GM23248 (cell line): ENCODE results near the gene IRS4. TPM values are rescaled to one million over a fixed set of nuclear protein-coding genes. Genes with fewer than 3 reads are reported as not detected.

Experiments
- DNase-seq: peaks from one replicate; pipeline ENCODE4 v3.0.0-alpha.2; 2015
- H2AFZ ChIP-seq: fragments of 200-600 bp; sonication (generic); 2 replicates; pipeline ENCODE4 v1.6.1; 2016; ENCODE audit warnings: antibody characterized with exemption
- H3F3A ChIP-seq: fragments of 200-600 bp; sonication (generic); 2 replicates; pipeline ENCODE4 v1.6.1; 2016; ENCODE audit warnings: mild to moderate bottlenecking, antibody characterized with exemption, mixed run types; ENCODE audit not compliant: insufficient read depth
- H3K27ac ChIP-seq: fragments of 200-600 bp; sonication (generic); 2 replicates; pipeline ENCODE4 v1.5.1; 2016; ENCODE audit warnings: mild to moderate bottlenecking
- H3K27me3 ChIP-seq: fragments of 200-600 bp; sonication (generic); replicated peaks from 2 replicates; pipeline ENCODE4 v1.6.1; 2016; ENCODE audit warnings: mild to moderate bottlenecking; ENCODE audit not compliant: insufficient read depth
- H3K36me3 ChIP-seq: fragments of 200-600 bp; sonication (generic); 2 replicates; pipeline ENCODE4 v1.6.1; 2016; ENCODE audit warnings: low read depth, mild to moderate bottlenecking
- H3K4me1 ChIP-seq: fragments of 200-600 bp; sonication (generic); 2 replicates; pipeline ENCODE4 v1.6.1; 2016; ENCODE audit warnings: mild to moderate bottlenecking; ENCODE audit not compliant: insufficient read depth
- H3K4me2 ChIP-seq: fragments of 200-600 bp; sonication (generic); one replicate; pipeline ENCODE4 v1.6.1; 2016; ENCODE audit warnings: mild to moderate bottlenecking; ENCODE audit not compliant: unreplicated experiment
- H3K4me3 ChIP-seq: fragments of 200-600 bp; sonication (generic); 2 replicates; pipeline ENCODE4 v1.5.1; 2016; ENCODE audit warnings: mild to moderate bottlenecking
- H3K79me2 ChIP-seq: fragments of 200-600 bp; sonication (generic); 2 replicates; pipeline ENCODE4 v1.6.1; 2016; ENCODE audit warnings: mild to moderate bottlenecking; ENCODE audit not compliant: insufficient read depth
- H3K9ac ChIP-seq: fragments of 200-600 bp; sonication (generic); 2 replicates; pipeline ENCODE4 v1.6.1; 2016; ENCODE audit warnings: mild to moderate bottlenecking
- H3K9me2 ChIP-seq: fragments of 200-600 bp; sonication (generic); 2 replicates; pipeline ENCODE4 v1.6.1; 2016; ENCODE audit warnings: mixed run types, mild to moderate bottlenecking, moderate library complexity; ENCODE audit not compliant: insufficient read depth
- H3K9me3 ChIP-seq: fragments of 200-600 bp; sonication (generic); one replicate; pipeline ENCODE4 v1.6.1; 2017; ENCODE audit warnings: low read depth
- H4K20me1 ChIP-seq: fragments of 200-600 bp; sonication (generic); 2 replicates; pipeline ENCODE4 v1.6.0; 2016; ENCODE audit not compliant: insufficient read depth
- EZH2 ChIP-seq: fragments of 200-600 bp; sonication (generic); IDR thresholded peaks from 2 replicates; pipeline ENCODE4 v1.6.1; 2018; ENCODE audit warnings: antibody characterized with exemption, mild to moderate bottlenecking; ENCODE audit not compliant: insufficient read depth, poor library complexity, severe bottlenecking
- EZH2phosphoT487 ChIP-seq: fragments of 200-600 bp; sonication (generic); IDR thresholded peaks from 2 replicates; pipeline ENCODE4 v1.6.1; 2018; ENCODE audit warnings: antibody characterized with exemption, moderate library complexity, mild to moderate bottlenecking, low read depth; ENCODE audit not compliant: insufficient read depth
- WGBS, 2 experiments: methylation state at CpG; one replicate each; pipeline ENCODE4 v1.1.6; 2015 to 2017; ENCODE audit warnings: low lambda C conversion rate in 2 of 2, low coverage in 1 of 2; ENCODE audit errors: missing lambda C conversion rate in 2 of 2; 5-methylcytosine and 5-hydroxymethylcytosine counted together
- in situ Hi-C: fragments of 300-500 bp; cut with MboI; formaldehyde crosslinking; loops from 2 replicates; pipeline ENCODE4 v1.15.0; 2020
- polyA plus RNA-seq: library from polyadenylated mRNA; unstranded; fragments of >200 nt; fragmentation: Nextera tagmentation; extraction: Ambion mirVana; gene quantifications from 2 replicates; pipeline ENCODE4 v1.2.1, GENCODE V29; 2016
- total RNA-seq: library from RNA; depleted of rRNA; stranded (reverse); fragments of >200 nt; shearing (Covaris generic); gene quantifications from 2 replicates; pipeline ENCODE4 v1.2.3, GENCODE V29; 2014

Gene IRS4
- total and polyA plus RNA-seq, 2 experiments from 2014 or later, result not detected

DNA sequence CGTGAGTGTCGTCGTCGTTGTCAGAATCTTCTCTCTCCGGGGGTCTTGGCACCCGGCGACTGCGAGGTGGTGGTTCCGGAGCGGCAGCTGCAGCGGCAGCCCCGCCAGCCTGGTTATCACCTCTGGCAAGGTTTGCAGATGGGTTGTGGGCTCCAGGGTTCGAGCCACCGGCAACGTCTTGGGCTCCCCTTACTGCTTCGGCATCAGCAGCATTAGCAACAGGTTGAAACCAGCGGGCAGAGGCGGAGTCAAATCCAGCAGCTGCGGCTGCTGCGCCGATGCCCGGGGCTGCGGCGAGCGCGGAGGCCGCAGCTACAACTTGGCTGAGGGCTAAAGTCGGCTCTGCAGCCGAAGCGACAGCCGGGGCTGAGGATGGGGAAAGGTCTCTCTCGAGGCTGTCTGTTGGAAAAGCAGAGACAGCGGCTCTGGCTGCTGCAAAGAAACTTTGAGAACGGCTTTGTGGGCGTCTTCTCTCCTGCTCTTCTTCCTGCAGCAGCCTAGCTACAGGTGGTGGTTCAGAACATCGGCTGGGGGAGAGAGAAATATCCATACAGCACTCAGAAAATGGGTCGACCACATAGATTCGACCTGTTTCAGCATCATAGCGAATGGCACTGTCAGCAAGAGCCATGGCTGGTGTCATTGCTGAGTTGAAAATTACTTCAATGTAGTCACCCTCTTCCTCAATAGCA is 3.6 kb downstream of the IRS4 start:
- H3K4me2 ChIP-seq, result no peak overlapping the region

GRCh38 chrX:108731153-108731552 is 5.2 kb downstream of the IRS4 start:
- no peaks in the 10 kb centered on the region for H4K20me1 ChIP-seq
- DNase-seq, result no peak
- no peaks in the 10 kb centered on the region for H3K79me2 ChIP-seq
- H3K9ac ChIP-seq, result no peak overlapping the region
- no peaks in the 10 kb centered on the region for H3K9me2 ChIP-seq
- H3K4me3 ChIP-seq, result no peak overlapping the region
- H3K4me1 ChIP-seq, result no peaks in the 10 kb centered on the region
- H3K36me3 ChIP-seq, result no peaks in the 10 kb centered on the region
- 26 to 36% methylated on average over 2 of the region's 2 CpGs for WGBS, 2 experiments
- in situ Hi-C loops, result no loop called here
- TF ChIP-seq EZH2phosphoT487 (no peak), EZH2 (no peak)
- H3K4me2 ChIP-seq, result no peak overlapping the region
- no peaks in the 10 kb centered on the region for H3F3A ChIP-seq
- H3K27me3 ChIP-seq, result peaks cover 7% of the 10 kb centered on the region
- H3K27ac ChIP-seq, result no peak overlapping the region
- H3K9me3 ChIP-seq, result no peaks in the 10 kb centered on the region
- no peak overlapping the region for H2AFZ ChIP-seq

More for the DNA sequence above, 3.6 kb downstream of the IRS4 start:
- no peak for DNase-seq
- no peak overlapping the region for H3K4me3 ChIP-seq
- no peaks in the 10 kb centered on the region for H3K9me3 ChIP-seq
- 11 to 13% methylated on average over 25 to 29 of the region's 39 CpGs for WGBS, 2 experiments
- no peaks in the 10 kb centered on the region for H3F3A ChIP-seq
- no peak overlapping the region for H2AFZ ChIP-seq
- H3K4me1 ChIP-seq, result no peaks in the 10 kb centered on the region
- no peaks in the 10 kb centered on the region for H3K36me3 ChIP-seq
- H3K79me2 ChIP-seq, result no peaks in the 10 kb centered on the region
- H3K27ac ChIP-seq, result no peak overlapping the region
- in situ Hi-C loops, result no loop called here
- H3K9me2 ChIP-seq, result no peaks in the 10 kb centered on the region
- TF ChIP-seq EZH2 (no peak), EZH2phosphoT487 (no peak)
- no peaks in the 10 kb centered on the region for H4K20me1 ChIP-seq
- peaks cover 15% of the 10 kb centered on the region for H3K27me3 ChIP-seq
- no peak overlapping the region for H3K9ac ChIP-seq

GRCh38 chrX:108726748-108727147 is 9.6 kb downstream of the IRS4 start:
- H3K4me3 ChIP-seq, result no peak overlapping the region
- H3K36me3 ChIP-seq, result no peaks in the 10 kb centered on the region
- no peak overlapping the region for H3K4me2 ChIP-seq
- no peaks in the 10 kb centered on the region for H3K79me2 ChIP-seq
- 0 out of 2 replicates have a peak, but pooled peaks cover 2% of the 10 kb centered on the region for H3K27me3 ChIP-seq
- DNase-seq, result no peak
- TF ChIP-seq EZH2 (no peak), EZH2phosphoT487 (no peak)
- no peak overlapping the region for H3K27ac ChIP-seq
- in situ Hi-C loops, result no loop called here
- 26 to 47% methylated on average over 3 of the region's 3 CpGs for WGBS, 2 experiments
- no peak overlapping the region for H3K9ac ChIP-seq
- no peaks in the 10 kb centered on the region for H3K4me1 ChIP-seq
- no peak overlapping the region for H2AFZ ChIP-seq
- no peaks in the 10 kb centered on the region for H3K9me3 ChIP-seq
- H4K20me1 ChIP-seq, result no peaks in the 10 kb centered on the region
- H3K9me2 ChIP-seq, result no peaks in the 10 kb centered on the region
- no peaks in the 10 kb centered on the region for H3F3A ChIP-seq

DNA sequence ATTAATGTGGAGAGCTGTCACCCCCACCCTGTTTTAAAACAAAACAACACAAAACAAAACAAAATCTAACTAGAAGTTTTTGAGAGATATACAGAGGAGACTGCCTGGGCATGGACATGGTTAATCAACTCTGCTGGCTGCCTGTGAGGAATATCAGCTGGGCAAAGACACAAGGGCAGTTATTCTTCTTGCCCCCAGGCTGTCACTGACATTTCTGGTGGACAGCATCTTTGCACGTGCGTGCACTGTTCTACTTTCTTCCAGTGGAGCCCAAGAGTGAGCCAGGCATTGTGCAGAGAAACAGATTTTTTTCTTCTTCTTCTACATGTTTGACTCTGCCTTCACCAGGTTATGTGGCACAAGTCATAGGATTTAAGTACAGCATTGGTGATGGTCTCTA is 13.8 kb downstream of the IRS4 start:
- no peak overlapping the region for H3K4me3 ChIP-seq
- no peaks in the 10 kb centered on the region for H3K79me2 ChIP-seq
- DNase-seq, result no peak
- no peak overlapping the region for H3K4me2 ChIP-seq
- in situ Hi-C loops, result loop anchor here (25.0 kb wide), 1 partner anchor 665 kb away; no protein-coding TSS in a partner anchor
- no peaks in the 10 kb centered on the region for H3K9me3 ChIP-seq
- no peak overlapping the region for H3K27ac ChIP-seq
- no peak overlapping the region for H2AFZ ChIP-seq
- TF ChIP-seq EZH2phosphoT487, result no peak
- no peak for TF ChIP-seq EZH2
- 0% methylated on average over 2 of the region's 2 CpGs for WGBS, 2 experiments
- H3F3A ChIP-seq, result no peaks in the 10 kb centered on the region
- H3K9me2 ChIP-seq, result no peaks in the 10 kb centered on the region
- H3K36me3 ChIP-seq, result no peaks in the 10 kb centered on the region
- H3K4me1 ChIP-seq, result no peaks in the 10 kb centered on the region
- H4K20me1 ChIP-seq, result no peaks in the 10 kb centered on the region
- no peaks in the 10 kb centered on the region for H3K27me3 ChIP-seq
- no peak overlapping the region for H3K9ac ChIP-seq
